Ascending aorta (tissue), 2 donors: ENCODE results near the gene MAEL. TPM values are rescaled to one million over a fixed set of nuclear protein-coding genes. Genes with fewer than 3 reads are reported as not detected.

Source experiments
- DNase-seq, 2 donors: peaks; one replicate each; pipeline ENCODE4 v3.0.0-alpha.2; 2019; ENCODE audit warnings: low spot score in 2 of 2
- H3K27ac ChIP-seq, 2 donors: fragments of 200-600 bp; sonication (generic); one replicate each; pipeline ENCODE4 v1.5.1; 2016 to 2017; ENCODE audit warnings: mild to moderate bottlenecking in 1 of 2
- H3K27me3 ChIP-seq: fragments of 200-600 bp; sonication (generic); one replicate; pipeline ENCODE4 v1.5.1; 2017
- H3K36me3 ChIP-seq, 2 donors: fragments of 200-600 bp; sonication (generic); one replicate each; pipeline ENCODE4 v1.5.1; 2016
- H3K4me1 ChIP-seq, 2 donors: fragments of 200-600 bp; sonication (generic); one replicate each; pipeline ENCODE4 v1.5.1; 2016 to 2017; ENCODE audit warnings: mild to moderate bottlenecking in 1 of 2
- H3K4me3 ChIP-seq, 2 donors: fragments of 200-600 bp; sonication (generic); one replicate each; pipeline ENCODE4 v1.5.1; 2016 to 2017; ENCODE audit warnings: mild to moderate bottlenecking in 1 of 2
- H3K9me3 ChIP-seq, 2 donors: fragments of 200-600 bp; sonication (generic); one replicate each; pipeline ENCODE4 v1.5.1; 2016
- CTCF ChIP-seq, 3 experiments: fragments of 200-600 bp in 2 of 3; fragments of 450-650 bp in 1 of 3; sonication (generic) in 2 of 3; IDR thresholded peaks; one replicate each; pipeline ENCODE4 v1.5.1; 2016 to 2019; ENCODE audit warnings: antibody characterized with exemption in 3 of 3, mild to moderate bottlenecking in 1 of 3, moderate library complexity in 1 of 3
- intact Hi-C: fragments of 100-400 bp; cut with DNase I; formaldehyde crosslinking; loops from one replicate; pipeline ENCODE4 v1.15.1; 2023
- total RNA-seq: library from RNA; depleted of rRNA; stranded (reverse); fragments of >200 nt; gene quantifications from one replicate; pipeline ENCODE4 v1.1.0, GENCODE V29; 2016

The MAEL gene
- total RNA-seq, 1 donor from 2014 or later = not detected

- no peaks in the 10 kb centered on the region for H3K9me3 ChIP-seq
- intact Hi-C loops = no loop called here
- H3K4me3 ChIP-seq = no peak overlapping the region
- H3K4me1 ChIP-seq = peaks cover 0 to 5% of the 10 kb centered on the region in 2 donors
- H3K27ac ChIP-seq = no peak overlapping the region
- H3K27me3 ChIP-seq = no peaks in the 10 kb centered on the region
- DNase-seq = no peak
- no peaks in the 10 kb centered on the region for H3K36me3 ChIP-seq
- no peak for TF ChIP-seq CTCF (IDR thresholded peaks at IDR 0.05)
Measured at GRCh38 chr1:166950156-166950555, 38.9 kb upstream of the MAEL start.

GRCh38 chr1:166951050-166951449, 38.0 kb upstream of the MAEL start:
- H3K4me1 ChIP-seq = peaks cover 0 to 5% of the 10 kb centered on the region in 2 donors
- no peak for TF ChIP-seq CTCF (IDR thresholded peaks at IDR 0.05)
- H3K9me3 ChIP-seq = no peaks in the 10 kb centered on the region
- H3K36me3 ChIP-seq = no peaks in the 10 kb centered on the region
- intact Hi-C loops = no loop called here
- no peaks in the 10 kb centered on the region for H3K27me3 ChIP-seq
- no peak overlapping the region for H3K27ac ChIP-seq
- no peak overlapping the region for H3K4me3 ChIP-seq
- no peak for DNase-seq

GRCh38 chr1:166952002-166952746, 36.9 kb upstream of the MAEL start:
- H3K4me3 ChIP-seq = no peak overlapping the region
- DNase-seq = no peak
- no peak overlapping the region for H3K27ac ChIP-seq
- no peaks in the 10 kb centered on the region for H3K36me3 ChIP-seq
- TF ChIP-seq CTCF (IDR thresholded peaks at IDR 0.05) = no peak
- H3K9me3 ChIP-seq = no peaks in the 10 kb centered on the region
- peaks cover 0 to 5% of the 10 kb centered on the region in 2 donors for H3K4me1 ChIP-seq
- intact Hi-C loops = no loop called here
- H3K27me3 ChIP-seq = no peaks in the 10 kb centered on the region

GRCh38 chr1:166953491-166953890, 35.6 kb upstream of the MAEL start:
- Histone ChIP-seq H3K27me3 (no peaks in the 10 kb centered on the region), H3K36me3 (no peaks in the 10 kb centered on the region), H3K4me3 (no peak overlapping the region), H3K4me1 (no peaks in the 10 kb centered on the region), H3K27ac (no peak overlapping the region), H3K9me3 (no peaks in the 10 kb centered on the region)
- no peak for TF ChIP-seq CTCF (IDR thresholded peaks at IDR 0.05)
- intact Hi-C loops = no loop called here
- DNase-seq = no peak

GRCh38 chr1:166956057-166956850, 32.8 kb upstream of the MAEL start:
- no peaks in the 10 kb centered on the region for H3K36me3 ChIP-seq
- no peaks in the 10 kb centered on the region for H3K9me3 ChIP-seq
- no peaks in the 10 kb centered on the region for H3K27me3 ChIP-seq
- H3K4me1 ChIP-seq = no peaks in the 10 kb centered on the region
- no peak for TF ChIP-seq CTCF (IDR thresholded peaks at IDR 0.05)
- intact Hi-C loops = no loop called here
- no peak overlapping the region for H3K4me3 ChIP-seq
- no peak overlapping the region for H3K27ac ChIP-seq
- no peak for DNase-seq
